Measurements from ENCODE around the gene ARID4A. TPM values are rescaled to one million over a fixed set of nuclear protein-coding genes. Genes with fewer than 3 reads are reported as not detected.

The ARID4A gene
- total RNA-seq, 2 donors from 2014 or later, result 21.4 to 26.8 TPM

- Histone ChIP-seq H3K9me3 (no peaks in the 10 kb centered on the region), H3K9ac (ENCODE audit: low read depth in 2 of 2, low read length in 2 of 2) (no peak overlapping the region), H3K4me3 (no peak overlapping the region), H3K27me3 (no peaks in the 10 kb centered on the region), H3K4me1 (no peaks in the 10 kb centered on the region), H3K36me3 (peaks cover 9% of the 10 kb centered on the region), H3K27ac (no peak overlapping the region)
- no peak for DNase-seq
- intact Hi-C loops (cut with DNase I), result no loop called here
- no peak for TF ChIP-seq CTCF (IDR thresholded peaks at IDR 0.05)
Observed at GRCh38 chr14:58270628-58271027, 27.7 kb upstream of the ARID4A start.

DNA sequence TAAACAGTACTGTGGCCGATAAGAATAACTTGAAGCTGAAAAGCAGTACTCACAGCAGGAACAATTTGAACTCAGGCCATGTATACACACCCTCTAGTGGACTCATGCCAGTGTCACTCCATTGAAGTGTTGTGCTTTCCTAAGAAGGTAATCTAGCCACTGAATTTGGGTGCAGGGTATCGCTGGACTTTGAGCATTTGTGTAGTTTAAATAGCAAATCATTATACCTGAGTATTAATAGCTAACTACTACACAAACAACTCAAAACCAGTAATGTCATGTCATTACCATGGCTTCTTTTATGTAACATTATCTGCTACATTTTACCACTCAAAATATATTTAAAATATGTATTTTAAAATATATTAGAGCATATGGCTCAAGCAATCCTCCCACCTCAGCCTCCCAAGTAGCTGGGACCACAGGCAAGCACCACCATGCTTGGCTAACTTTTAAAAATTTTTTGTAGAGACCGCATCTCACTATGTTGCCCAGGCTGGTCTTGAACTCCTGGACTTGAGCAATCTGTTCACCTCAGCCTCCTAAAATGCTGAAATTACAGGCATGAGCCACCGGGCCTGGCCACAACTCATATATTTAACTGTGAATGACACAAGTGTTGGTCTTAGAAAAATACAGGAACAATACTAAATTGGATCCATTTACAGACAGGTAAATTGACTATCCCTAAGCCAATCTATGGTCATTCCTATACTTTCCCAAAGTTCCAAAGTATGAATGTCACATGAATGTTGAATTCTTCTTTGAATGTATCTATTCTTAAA lies 25.6 kb upstream of the ARID4A start:
- intact Hi-C loops (cut with DNase I), result no loop called here
- DNase-seq, result peak; percentile 36
- Histone ChIP-seq H3K4me1 (no peaks in the 10 kb centered on the region), H3K27me3 (no peaks in the 10 kb centered on the region), H3K27ac (no peak overlapping the region), H3K9me3 (no peaks in the 10 kb centered on the region), H3K9ac (ENCODE audit: low read depth in 2 of 2, low read length in 2 of 2) (no peak overlapping the region), H3K36me3 (peaks cover 6% of the 10 kb centered on the region), H3K4me3 (no peak overlapping the region)
- TF ChIP-seq CTCF (IDR thresholded peaks at IDR 0.05), result peak; percentile 13

- H3K4me3 ChIP-seq, result no peak overlapping the region
- H3K27ac ChIP-seq, result no peak overlapping the region
- no peaks in the 10 kb centered on the region for H3K9me3 ChIP-seq
- H3K27me3 ChIP-seq, result no peaks in the 10 kb centered on the region
- TF ChIP-seq CTCF (IDR thresholded peaks at IDR 0.05), result no peak
- H3K4me1 ChIP-seq, result no peaks in the 10 kb centered on the region
- H3K9ac ChIP-seq (ENCODE audit: low read depth in 2 of 2, low read length in 2 of 2), result no peak overlapping the region
- no peaks in the 10 kb centered on the region for H3K36me3 ChIP-seq
- DNase-seq, result no peak
- intact Hi-C loops (cut with DNase I), result no loop called here
Observed at GRCh38 chr14:58274881-58275280, 23.5 kb upstream of the ARID4A start.

DNA sequence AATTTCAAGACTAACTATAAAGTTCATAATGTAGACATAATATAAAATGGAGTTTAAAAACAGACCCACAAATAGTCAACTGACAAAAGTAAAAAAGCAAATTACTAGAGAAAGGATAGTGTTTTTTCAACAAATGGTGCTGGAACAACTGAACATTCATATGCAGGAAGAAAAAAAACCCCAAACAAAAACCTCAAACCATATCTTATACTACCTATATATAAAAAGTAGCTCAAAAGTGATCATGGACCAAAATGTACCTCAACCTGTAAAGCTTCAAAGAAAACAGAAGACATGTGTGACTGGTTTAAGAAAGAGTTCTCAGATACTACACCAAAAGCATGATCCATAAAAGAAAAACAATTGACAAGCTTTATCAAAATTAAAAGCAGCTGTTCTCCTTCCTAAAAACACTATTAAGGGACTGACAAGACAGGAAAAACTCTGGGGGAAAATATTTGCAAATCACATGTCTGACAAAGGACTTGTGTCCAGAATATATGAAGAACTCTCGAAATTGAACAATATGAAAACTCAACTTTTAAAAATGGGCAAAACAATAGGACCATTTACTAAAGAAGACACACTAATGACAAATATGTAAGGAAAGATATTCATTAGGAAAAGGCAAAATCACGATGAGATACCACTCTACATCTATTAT lies 22.7 kb upstream of the ARID4A start:
- Histone ChIP-seq H3K9me3 (no peaks in the 10 kb centered on the region), H3K27me3 (no peaks in the 10 kb centered on the region), H3K27ac (no peak overlapping the region), H3K9ac (ENCODE audit: low read depth in 2 of 2, low read length in 2 of 2) (no peak overlapping the region), H3K4me1 (no peaks in the 10 kb centered on the region), H3K4me3 (no peak overlapping the region), H3K36me3 (no peaks in the 10 kb centered on the region)
- no peak for DNase-seq
- TF ChIP-seq CTCF (IDR thresholded peaks at IDR 0.05), result no peak
- intact Hi-C loops (cut with DNase I), result no loop called here

GRCh38 chr14:58276208-58276607 lies 22.1 kb upstream of the ARID4A start:
- no peaks in the 10 kb centered on the region for H3K36me3 ChIP-seq

More at GRCh38 chr14:58276208-58276607, 22.1 kb upstream of the ARID4A start:
- no peaks in the 10 kb centered on the region for H3K9me3 ChIP-seq
- no peak overlapping the region for H3K27ac ChIP-seq
- TF ChIP-seq CTCF (IDR thresholded peaks at IDR 0.05), result no peak
- H3K4me1 ChIP-seq, result peaks cover 3% of the 10 kb centered on the region
- no peaks in the 10 kb centered on the region for H3K27me3 ChIP-seq
- no peak overlapping the region for H3K4me3 ChIP-seq
- H3K9ac ChIP-seq (ENCODE audit: low read depth in 2 of 2, low read length in 2 of 2), result no peak overlapping the region
- intact Hi-C loops (cut with DNase I), result no loop called here
- DNase-seq, result no peak
